ENCODE data around the gene GALNT9.

Gene GALNT9

GRCh38 chr12:132155771-132156572, 173.4 kb downstream of the GALNT9 start:
- Histone ChIP-seq H3K4me3 (ENCODE audit: severe bottlenecking) (no peak overlapping the region), H3K9me3 (ENCODE audit: severe bottlenecking) (no peaks in the 10 kb centered on the region), H3K27ac (ENCODE audit: poor library complexity, severe bottlenecking) (no peak overlapping the region), H3K36me3 (ENCODE audit: low read depth) (peaks cover 5% of the 10 kb centered on the region), H3K27me3 (ENCODE audit: insufficient read depth, poor library complexity, severe bottlenecking) (no peaks in the 10 kb centered on the region), H3K4me1 (ENCODE audit: insufficient read depth, poor library complexity, severe bottlenecking) (peaks cover 3% of the 10 kb centered on the region)
- ATAC-seq (ENCODE audit: low read depth) (no peak), DNase-seq (ENCODE audit: low spot score) (no peak)
- TF ChIP-seq, protein P1, sequence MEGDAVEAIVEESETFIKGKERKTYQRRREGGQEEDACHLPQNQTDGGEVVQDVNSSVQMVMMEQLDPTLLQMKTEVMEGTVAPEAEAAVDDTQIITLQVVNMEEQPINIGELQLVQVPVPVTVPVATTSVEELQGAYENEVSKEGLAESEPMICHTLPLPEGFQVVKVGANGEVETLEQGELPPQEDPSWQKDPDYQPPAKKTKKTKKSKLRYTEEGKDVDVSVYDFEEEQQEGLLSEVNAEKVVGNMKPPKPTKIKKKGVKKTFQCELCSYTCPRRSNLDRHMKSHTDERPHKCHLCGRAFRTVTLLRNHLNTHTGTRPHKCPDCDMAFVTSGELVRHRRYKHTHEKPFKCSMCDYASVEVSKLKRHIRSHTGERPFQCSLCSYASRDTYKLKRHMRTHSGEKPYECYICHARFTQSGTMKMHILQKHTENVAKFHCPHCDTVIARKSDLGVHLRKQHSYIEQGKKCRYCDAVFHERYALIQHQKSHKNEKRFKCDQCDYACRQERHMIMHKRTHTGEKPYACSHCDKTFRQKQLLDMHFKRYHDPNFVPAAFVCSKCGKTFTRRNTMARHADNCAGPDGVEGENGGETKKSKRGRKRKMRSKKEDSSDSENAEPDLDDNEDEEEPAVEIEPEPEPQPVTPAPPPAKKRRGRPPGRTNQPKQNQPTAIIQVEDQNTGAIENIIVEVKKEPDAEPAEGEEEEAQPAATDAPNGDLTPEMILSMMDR (IDR thresholded peaks at IDR 0.05; ENCODE audit: poor library complexity, severe bottlenecking), result no peak

GRCh38 chr12:132154941-132155770, 174.2 kb downstream of the GALNT9 start:
- Histone ChIP-seq H3K27me3 (ENCODE audit: insufficient read depth, poor library complexity, severe bottlenecking) (no peaks in the 10 kb centered on the region), H3K36me3 (ENCODE audit: low read depth) (peaks cover 5% of the 10 kb centered on the region), H3K4me3 (ENCODE audit: severe bottlenecking) (no peak overlapping the region), H3K9me3 (ENCODE audit: severe bottlenecking) (no peaks in the 10 kb centered on the region), H3K27ac (ENCODE audit: poor library complexity, severe bottlenecking) (no peak overlapping the region), H3K4me1 (ENCODE audit: insufficient read depth, poor library complexity, severe bottlenecking) (peaks cover 3% of the 10 kb centered on the region)
- ATAC-seq (ENCODE audit: low read depth) (peak; percentile 6; the same call in 1 of the 3 replicates), DNase-seq (ENCODE audit: low spot score) (no peak)
- TF ChIP-seq, protein P1 (IDR thresholded peaks at IDR 0.05; ENCODE audit: poor library complexity, severe bottlenecking), result no peak

DNA sequence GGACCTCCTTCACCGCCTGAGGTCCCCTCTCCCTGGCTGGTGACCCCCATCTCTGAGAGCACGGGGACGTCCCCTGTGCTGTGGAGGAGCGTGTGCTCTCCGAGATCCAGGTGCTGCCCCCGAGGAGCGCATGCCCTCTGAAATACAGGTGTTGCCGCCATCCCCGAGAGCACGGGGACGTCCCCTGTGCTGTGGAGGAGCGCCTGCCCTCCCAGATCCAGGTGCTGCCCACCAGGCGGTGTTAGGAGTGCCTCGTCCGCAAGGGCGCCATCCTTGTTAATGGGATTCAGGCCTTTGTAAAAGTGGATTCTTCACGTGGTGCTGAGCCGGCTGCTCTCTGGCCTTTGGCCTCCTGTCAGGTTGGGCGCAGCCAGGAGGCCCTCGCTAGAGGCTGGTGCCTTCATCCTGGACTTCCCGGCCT, 175.0 kb downstream of the GALNT9 start:
- Histone ChIP-seq H3K9me3 (ENCODE audit: severe bottlenecking) (no peaks in the 10 kb centered on the region), H3K4me3 (ENCODE audit: severe bottlenecking) (no peak overlapping the region), H3K27me3 (ENCODE audit: insufficient read depth, poor library complexity, severe bottlenecking) (no peaks in the 10 kb centered on the region), H3K4me1 (ENCODE audit: insufficient read depth, poor library complexity, severe bottlenecking) (peaks cover 3% of the 10 kb centered on the region), H3K27ac (ENCODE audit: poor library complexity, severe bottlenecking) (no peak overlapping the region), H3K36me3 (ENCODE audit: low read depth) (peaks cover 5% of the 10 kb centered on the region)
- TF ChIP-seq, protein P1 (IDR thresholded peaks at IDR 0.05; ENCODE audit: poor library complexity, severe bottlenecking), result no peak
- peak; percentile 17; the same call in 2 of the 3 replicates for ATAC-seq (ENCODE audit: low read depth)
- DNase-seq (ENCODE audit: low spot score), result no peak

- DNase-seq (ENCODE audit: low spot score) (no peak), ATAC-seq (ENCODE audit: low read depth) (peak; percentile 91)
- H3K4me1 ChIP-seq (ENCODE audit: insufficient read depth, poor library complexity, severe bottlenecking), result no peaks in the 10 kb centered on the region
- H3K27me3 ChIP-seq (ENCODE audit: insufficient read depth, poor library complexity, severe bottlenecking), result no peaks in the 10 kb centered on the region
- H3K27ac ChIP-seq (ENCODE audit: poor library complexity, severe bottlenecking), result no peak overlapping the region
- H3K9me3 ChIP-seq (ENCODE audit: severe bottlenecking), result no peaks in the 10 kb centered on the region
- TF ChIP-seq, protein P1 (IDR thresholded peaks at IDR 0.05; ENCODE audit: poor library complexity, severe bottlenecking), result peak; percentile 92
- H3K36me3 ChIP-seq (ENCODE audit: low read depth), result peaks cover 5% of the 10 kb centered on the region
- H3K4me3 ChIP-seq (ENCODE audit: severe bottlenecking), result no peak overlapping the region
Measured at GRCh38 chr12:132153501-132154340, 175.7 kb downstream of the GALNT9 start.
